HG03095 (cell line): ENCODE measurements around the gene NAA80.
A peak's percentile ranks its signal among the peaks of the same experiment; 100 is the strongest.

Source experiments
- ATAC-seq: cut with Tn5 transposase; IDR thresholded peaks from one replicate; pipeline ENCODE4 v1.9.1; 2021; ENCODE audit warnings: moderate library complexity; ENCODE audit not compliant: unreplicated experiment

The NAA80 gene

GRCh38 chr3:50330330-50330729 lies 31.1 kb upstream of the NAA80 start:
- no peak for ATAC-seq

GRCh38 chr3:50327943-50328691 lies 28.9 kb upstream of the NAA80 start, which contains the start of gene TUSC2:
Gene TUSC2 (minus strand): TSS chr3:50328223. CDS start chr3:50328099, 124 bp downstream.
- ATAC-seq, result peak; percentile 79

GRCh38 chr3:50327129-50327528 lies 27.9 kb upstream of the NAA80 start:
- ATAC-seq, result no peak

- no peak for ATAC-seq
Measured at GRCh38 chr3:50326182-50326541, 27.0 kb upstream of the NAA80 start.

GRCh38 chr3:50325497-50326181 lies 26.4 kb upstream of the NAA80 start:
- no peak for ATAC-seq

GRCh38 chr3:50325113-50325480 lies 25.9 kb upstream of the NAA80 start:
- ATAC-seq, result no peak

GRCh38 chr3:50324351-50325112 lies 25.3 kb upstream of the NAA80 start:
- ATAC-seq, result no peak

GRCh38 chr3:50323614-50324199 lies 24.5 kb upstream of the NAA80 start:
- no peak for ATAC-seq

- ATAC-seq, result no peak
Measured at GRCh38 chr3:50323092-50323600, 23.9 kb upstream of the NAA80 start.

- no peak for ATAC-seq
Measured at GRCh38 chr3:50322386-50323091, 23.3 kb upstream of the NAA80 start, which contains the start of gene HYAL2. Gene HYAL2 (minus strand): TSS chr3:50322745. CDS start chr3:50320489, 2,256 bp downstream.

- no peak for ATAC-seq
Measured at GRCh38 chr3:50322115-50322385, 22.8 kb upstream of the NAA80 start.

- ATAC-seq, result peak; percentile 75
Measured at GRCh38 chr3:50321336-50322114, 22.3 kb upstream of the NAA80 start.

GRCh38 chr3:50320853-50321335 lies 21.7 kb upstream of the NAA80 start:
- peak; percentile 52 for ATAC-seq

GRCh38 chr3:50319894-50320625 lies 20.9 kb upstream of the NAA80 start:
- ATAC-seq, result no peak

- no peak for ATAC-seq
Measured at GRCh38 chr3:50319181-50319893, 20.1 kb upstream of the NAA80 start.

- no peak for ATAC-seq
Measured at GRCh38 chr3:50318615-50319014, 19.4 kb upstream of the NAA80 start.

GRCh38 chr3:50318163-50318562 lies 19.0 kb upstream of the NAA80 start:
- no peak for ATAC-seq

GRCh38 chr3:50317300-50317699 lies 18.1 kb upstream of the NAA80 start:
- no peak for ATAC-seq
